COR-L47 (cell line): ENCODE measurements around the gene SIGLEC14.
"Not testable (repeated sequence)": the region's sequence is repeated elsewhere in the genome, so short reads cannot be mapped to it uniquely, and the experiment has no call there.

Experiments
- DNase-seq: peaks from one replicate; lab custom pipeline; 2025; lab: John Stamatoyannopoulos, UW

SIGLEC14 gene

DNA sequence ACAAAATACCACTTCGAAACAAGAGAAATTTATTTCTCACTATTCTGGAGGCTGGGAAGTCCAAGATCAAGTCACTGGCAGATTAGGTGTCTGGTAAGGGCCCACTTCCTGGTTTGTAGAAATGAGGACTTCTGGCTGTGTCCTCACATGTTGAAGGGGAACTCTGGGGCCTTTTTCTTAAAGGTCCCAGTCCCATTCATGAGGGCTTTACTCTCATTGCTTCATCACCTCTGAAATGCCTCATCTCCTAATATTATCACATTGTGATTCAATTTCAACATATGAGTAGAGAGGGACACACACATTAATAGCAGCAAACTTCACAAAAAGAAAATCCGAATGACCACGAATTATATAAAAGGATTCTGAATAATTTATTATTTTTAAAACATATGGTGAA is 21.6 kb upstream of the SIGLEC14 start:
- no peak for DNase-seq

DNA sequence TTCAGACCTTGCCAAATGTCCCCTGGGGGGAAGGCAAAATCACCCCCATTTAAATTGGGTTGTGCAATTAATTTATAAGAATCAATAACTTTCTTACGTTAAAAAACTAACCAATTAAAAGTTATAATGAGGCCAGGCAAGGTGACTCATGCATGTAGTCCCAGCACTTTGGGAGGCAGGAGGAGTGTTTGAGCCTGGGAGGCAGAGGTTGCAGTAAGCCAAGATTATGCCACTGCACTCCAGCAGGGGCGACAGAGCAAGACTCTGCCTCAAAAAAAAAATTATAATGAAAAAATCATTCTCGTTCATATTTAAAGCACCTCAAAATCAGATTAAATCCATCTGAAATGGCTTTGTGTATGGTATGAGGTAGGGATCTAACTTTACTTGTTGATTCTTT is 18.4 kb upstream of the SIGLEC14 start:
- no peak for DNase-seq

DNA sequence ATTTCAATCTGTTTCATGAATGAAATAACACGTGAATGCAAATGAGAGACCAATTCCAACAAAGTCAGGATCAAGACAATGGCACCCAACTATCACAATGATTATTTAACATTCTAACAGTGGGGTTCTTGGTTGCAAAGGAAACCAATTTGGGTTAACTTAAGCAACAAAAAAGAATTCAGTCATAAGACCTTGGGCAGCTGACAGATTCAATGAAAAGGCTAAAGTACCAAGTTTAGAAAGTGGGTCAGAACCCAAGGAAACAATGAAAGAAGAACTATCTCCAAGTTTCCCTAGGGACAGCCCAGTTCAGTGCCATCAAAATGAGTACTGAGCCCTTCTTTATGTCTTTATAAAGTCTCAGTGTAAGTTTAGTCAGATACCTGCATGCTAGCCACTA is 17.5 kb upstream of the SIGLEC14 start:
- DNase-seq = no peak

DNA sequence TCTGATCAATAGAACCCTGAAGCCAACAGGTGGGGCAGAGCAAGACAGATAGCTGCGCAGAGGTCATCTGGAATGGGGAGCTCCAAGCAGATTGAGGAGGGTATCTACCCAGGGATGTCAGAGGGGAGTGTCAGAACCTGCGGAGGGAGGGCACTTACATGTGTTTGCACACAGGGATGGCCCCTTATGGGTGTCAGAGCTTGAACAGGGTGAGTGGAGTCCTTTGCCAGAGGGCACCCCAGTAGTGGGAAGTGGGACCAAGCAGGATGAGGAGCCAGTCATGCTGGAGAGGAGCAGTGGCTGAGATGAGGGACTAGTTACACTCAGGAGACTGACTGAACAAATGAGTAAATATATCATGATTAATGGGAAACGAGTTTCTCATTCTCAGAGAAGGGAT is 17.0 kb upstream of the SIGLEC14 start:
- no peak for DNase-seq

DNA sequence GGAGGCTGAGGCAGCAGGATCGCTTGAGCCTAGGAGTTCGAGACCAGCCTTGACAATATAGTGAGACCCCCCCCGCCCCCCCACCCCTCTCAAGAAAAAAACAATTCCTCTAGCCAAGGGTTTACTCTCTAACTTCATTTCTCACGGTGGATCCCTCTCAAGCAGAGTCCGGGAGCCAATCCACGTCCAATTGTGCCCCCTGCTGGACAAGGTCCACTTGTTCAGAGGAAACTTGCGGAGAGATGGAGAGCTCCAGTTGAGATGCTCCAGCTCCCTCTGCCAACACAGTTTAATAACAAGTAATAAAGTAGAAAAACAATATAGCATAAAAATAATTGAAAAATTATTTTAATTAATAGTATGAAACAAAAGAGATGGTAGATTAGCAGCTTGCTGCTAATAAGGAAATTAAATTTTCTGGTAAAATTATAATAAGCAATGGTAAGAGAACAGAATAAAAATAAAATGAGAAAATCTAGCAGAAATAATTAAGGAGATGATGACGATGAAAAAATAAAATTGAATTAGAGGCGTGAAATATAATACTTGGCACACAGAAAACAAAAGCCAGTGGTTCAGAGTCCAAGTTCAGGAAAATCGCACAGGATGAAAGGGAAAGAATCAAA is 14.5 kb upstream of the SIGLEC14 start:
- DNase-seq = peak; percentile 66

DNA sequence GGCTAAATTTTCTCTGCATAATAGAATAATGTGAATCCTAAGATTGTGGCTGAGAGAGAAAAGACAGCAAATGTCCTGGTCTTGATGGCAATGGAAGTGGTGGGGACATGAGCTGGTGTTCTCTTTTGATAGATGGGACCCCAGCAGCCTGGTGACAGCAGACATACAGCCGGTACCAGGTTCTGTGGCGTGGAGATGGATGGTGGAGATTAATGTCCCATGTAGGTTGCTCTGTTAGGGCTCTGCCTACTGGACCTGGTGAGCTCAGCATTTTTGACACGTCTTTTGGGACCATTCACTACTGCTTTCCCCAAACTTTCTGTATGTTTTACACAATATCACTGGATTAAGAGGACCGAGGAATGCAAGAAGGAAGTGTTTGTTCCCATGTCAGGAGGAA is 8.2 kb upstream of the SIGLEC14 start:
- no peak for DNase-seq

DNA sequence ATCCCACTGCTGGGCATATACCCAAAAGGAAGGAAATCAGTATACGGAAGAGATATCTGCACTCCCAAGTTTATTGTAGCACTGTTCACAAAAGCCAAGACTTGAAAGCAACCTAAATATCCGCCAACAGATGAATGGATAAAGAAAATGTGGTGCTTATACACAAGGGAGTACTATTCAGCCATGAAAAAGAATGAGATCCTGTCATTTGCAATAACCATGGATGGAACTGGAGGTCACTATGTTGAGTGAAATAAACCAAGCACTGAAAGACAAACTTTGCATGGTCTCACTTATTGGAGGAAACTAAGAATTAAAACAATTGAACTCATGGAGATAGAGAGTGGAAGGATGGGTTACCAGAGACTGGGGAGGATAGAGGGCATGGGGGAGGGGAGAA is 6.5 kb upstream of the SIGLEC14 start:
- DNase-seq = no peak

DNA sequence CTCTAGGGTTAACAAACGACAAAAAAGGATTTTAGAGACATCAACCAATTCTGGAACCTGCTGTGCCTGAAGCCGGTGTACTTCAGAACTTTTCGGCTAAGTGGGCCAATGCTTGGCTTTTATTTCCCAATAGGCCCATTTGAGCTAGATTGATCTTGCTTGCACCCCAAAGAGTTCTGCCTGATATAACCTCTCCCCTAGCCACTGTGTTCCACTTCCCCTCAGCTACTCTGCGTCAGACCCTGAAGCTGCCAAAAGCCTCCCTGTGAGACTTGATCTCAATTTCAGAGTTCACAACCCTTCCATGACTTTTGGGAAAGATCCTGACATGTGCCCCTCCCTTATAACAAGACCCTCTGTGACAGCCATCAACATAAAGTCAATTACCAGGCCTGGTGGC is 5.6 kb upstream of the SIGLEC14 start:
- no peak for DNase-seq

DNA sequence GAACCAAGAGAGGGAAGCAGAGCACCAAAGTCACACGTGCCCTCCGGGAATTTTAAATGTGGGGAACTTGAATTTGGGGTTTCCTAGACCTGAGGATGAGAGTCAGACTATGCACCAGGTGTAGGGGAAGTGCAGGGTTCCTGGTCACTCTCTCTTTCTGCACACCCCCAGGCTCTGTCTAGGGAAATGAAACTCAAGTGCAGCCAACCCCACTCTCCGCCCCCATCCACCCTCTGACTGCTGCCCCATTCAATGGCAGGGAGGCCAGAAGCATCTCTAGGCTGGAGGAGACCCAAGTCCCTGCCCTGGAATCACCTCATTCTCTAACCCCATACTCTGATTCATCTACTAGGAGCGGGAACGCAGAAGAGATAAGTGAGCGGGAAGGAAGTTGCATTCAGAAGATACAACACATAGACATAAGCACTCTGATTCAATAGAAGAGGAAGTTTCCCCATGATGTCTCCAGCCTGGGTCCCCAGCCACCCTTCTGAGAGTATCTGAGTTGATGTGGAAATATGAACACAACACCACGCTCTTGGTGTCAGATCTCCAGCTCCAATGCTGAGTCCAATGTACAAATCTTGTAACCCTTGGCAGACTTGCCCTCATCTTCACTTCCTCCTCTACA is 4.7 kb upstream of the SIGLEC14 start:
- DNase-seq = no peak

DNA sequence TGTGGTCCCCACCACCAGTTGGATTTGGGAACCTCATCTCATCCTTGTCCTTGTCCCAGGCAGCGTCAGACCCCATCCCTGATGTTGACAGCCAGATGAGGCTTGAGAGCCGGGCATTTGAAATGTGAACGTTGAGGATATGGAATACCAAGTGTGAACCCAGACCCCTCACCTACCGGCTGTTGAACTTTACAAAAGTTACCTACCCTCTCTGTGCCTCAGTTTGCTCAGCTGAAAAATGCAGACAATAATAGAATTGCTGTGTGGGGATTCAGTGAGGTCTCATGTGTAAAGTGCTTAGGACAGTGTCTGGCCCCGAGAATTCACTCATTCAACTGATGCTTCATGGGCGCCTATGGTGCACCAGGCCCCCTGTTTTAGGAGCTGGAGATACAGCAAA is 693 bp upstream of the SIGLEC14 start:
- DNase-seq = no peak

DNA sequence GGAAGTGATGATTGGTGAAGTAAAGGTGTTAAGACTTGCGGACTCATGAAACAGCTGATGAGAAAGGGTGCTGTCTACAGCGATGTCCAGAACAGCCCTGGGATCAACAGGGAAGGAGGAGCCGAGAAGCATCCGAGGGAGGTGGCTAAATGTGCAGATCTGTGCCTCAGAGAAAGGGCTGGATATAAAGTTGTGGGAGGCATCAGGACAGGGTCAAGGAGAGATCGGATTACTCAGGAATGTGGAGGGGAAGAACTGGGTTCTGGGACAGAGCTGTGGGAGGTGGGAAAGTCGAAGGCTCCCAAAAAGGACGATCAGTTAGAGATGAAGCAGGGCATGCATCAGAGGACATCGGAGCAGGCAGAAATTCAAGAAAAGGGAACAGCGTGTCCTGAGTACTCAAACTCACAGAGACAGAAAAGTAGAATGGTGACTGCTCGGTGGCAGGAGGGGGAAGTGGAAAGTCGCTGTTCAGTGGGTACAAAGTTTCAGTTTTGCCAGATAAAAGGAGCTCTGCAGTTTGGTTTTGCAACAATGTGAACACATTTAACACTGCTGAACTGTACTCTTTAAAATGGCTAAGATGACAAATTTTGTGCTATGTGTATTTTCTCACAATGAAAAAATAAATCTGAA is 1.9 kb downstream of the SIGLEC14 start:
- no peak for DNase-seq

DNA sequence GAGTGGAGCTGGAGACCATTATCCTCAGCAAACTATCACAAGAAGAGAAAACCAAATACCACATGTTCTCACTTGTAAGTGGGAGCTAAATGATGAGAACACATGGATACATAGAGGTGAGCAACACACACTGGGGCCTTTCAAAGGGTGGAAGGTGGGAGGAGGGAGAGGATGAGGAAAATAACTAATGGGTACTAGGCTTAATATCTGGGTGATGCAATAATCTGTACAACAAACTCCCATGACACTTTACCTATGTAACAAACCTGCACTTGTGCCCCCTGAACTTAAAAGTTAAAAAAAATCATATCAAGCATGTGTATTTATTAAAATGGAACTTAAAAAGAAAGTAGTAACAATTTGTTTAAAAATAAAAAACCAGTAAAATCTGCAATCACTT is 5.0 kb downstream of the SIGLEC14 start:
- no peak for DNase-seq

DNA sequence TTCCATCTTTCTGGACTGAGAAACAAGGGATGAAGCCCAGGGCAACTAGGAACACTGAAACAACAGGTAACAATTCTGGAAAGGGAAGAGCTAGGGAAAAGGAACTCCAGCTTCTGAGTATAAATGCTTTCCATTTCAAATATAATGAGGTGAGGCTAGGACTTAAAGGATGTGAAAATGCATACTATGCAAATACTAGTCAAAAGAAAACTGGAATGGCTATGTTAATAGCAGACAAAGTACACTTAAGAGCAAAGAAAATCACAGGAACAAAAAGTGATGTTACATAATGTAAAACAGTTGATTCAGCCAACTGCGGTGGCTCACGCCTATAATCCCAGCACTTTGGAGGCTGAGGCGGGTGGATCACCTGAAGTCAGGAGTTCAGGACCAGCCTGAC is 6.2 kb downstream of the SIGLEC14 start:
- DNase-seq = no peak

DNA sequence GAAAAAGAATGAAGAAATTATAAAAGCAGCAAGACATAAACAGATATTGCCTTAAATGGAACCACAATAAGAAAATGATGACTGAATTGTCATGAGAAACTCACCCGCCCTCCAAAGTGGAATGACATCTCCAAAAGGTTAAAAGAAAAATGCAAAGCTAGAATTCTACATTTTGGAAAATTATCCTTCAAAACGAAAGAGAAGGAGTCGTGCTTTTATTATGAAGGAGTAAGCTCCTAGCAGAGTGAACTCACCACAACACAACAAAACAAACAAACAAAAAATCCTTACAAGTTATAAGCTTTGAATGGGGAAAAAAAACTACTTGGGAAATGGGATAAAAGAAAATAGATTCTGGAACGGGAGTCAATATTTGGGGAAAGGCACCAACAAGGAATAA is 6.7 kb downstream of the SIGLEC14 start:
- no peak for DNase-seq

DNA sequence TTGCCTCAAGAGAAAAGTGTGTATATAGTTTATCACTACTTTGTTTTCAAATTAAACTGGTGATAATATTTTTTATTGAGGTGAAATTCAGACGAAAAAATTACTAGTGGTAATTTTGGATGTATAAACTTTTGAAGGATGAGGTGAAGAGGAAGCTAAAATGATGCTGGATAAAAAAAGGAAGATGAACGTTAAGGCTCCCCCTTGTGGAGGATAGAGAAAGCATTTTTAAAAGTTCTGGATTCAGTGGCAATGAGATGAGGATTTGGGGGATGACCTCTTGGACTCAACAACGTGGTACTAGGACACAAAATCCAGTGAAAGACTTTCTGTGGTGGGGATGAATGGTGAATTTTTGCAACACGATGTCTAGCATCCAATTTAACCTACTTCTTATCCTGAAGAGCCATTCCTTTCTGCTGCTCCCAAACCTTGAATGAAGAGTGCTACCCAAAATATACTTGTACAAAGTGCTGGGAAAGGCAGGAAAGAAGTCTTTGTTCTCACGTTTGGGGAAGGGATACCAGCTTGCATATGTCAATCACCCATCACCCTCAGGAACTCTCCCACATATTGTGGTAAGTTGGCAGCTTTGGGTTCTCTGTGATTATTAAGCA is 9.2 kb downstream of the SIGLEC14 start:
- no peak for DNase-seq

DNA sequence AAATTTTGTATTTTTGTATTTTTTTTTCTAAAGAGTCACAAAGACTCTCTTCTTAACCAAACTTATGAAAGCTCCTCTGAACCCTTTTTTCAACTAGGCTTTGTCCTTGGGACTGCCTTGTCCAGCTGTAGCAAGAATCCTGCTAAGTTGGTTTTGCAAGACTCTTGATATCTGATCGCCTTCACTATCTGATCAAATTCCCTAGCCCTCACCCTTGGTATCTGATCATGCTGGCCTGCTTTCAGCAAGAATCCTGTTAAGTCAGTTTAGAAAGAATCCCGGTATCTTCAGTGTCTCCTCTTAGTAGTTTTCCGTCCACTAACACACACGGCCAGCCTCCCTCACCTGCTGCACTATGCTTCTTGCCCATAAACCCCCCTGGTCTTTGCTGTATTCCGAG is 14.5 kb downstream of the SIGLEC14 start:
- DNase-seq = no peak

DNA sequence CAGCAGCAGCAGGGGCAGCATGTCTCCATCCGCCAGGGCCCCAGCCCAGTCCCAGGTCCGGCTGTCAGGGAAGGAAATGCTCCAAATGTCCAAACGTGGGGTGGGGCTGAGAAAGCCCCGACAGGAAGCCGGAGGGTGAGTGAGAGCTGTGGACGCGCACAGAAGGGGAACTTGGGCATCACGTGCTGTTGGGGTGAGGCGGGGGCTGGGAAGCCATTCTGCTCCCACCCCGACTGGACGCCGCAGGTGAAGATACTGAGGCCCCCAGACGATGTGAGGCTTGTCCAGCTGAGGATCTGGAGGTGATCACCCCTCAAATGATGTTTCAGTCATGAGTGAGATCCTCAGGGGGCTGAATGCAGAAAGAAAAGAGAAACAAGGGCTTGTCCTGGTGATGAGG is 16.3 kb downstream of the SIGLEC14 start, which contains the start of gene SIGLEC5:
TSS of gene SIGLEC5 (minus strand) at position 87 of the 400 bp plus-strand sequence. CDS start at position 21, 66 bp downstream.
- DNase-seq = not testable (repeated sequence)

DNA sequence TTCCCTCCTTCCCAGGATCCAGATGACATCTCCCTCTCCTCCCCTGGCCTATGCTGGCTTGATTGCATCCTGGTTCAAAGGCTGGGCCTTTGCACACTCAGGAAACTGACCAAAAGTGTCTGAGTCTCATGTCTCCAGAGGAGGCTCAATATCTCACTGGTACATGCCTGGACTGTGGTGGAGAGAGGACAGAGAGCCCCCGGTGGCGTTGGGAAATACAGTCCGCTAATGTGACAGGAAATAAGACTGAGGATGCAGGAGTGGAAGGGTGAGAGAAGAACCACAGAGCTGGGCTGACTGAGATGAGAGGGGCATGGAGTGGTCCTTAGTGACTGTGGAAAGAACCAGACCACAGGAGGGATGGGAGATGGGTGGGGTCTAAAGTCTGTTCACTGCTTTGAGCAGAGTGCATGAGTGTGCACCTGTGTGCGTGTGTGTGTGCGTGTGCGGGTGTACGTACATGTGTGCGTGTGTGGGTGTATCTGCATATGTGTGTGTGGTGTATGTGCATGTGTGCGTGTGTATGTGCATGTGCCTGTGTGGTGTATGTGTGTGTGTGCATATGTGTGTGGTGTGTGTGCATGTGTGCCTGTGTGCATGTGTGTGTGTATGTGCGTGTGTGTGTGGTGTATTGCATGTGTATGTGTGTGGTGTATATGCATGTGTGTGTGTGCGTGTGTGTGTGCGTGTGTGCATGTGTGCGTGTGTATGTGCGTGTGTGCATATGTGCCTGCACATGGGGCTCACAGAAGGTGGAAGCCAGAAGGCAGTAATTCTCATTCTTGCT is 18.3 kb downstream of the SIGLEC14 start:
- no peak for DNase-seq

DNA sequence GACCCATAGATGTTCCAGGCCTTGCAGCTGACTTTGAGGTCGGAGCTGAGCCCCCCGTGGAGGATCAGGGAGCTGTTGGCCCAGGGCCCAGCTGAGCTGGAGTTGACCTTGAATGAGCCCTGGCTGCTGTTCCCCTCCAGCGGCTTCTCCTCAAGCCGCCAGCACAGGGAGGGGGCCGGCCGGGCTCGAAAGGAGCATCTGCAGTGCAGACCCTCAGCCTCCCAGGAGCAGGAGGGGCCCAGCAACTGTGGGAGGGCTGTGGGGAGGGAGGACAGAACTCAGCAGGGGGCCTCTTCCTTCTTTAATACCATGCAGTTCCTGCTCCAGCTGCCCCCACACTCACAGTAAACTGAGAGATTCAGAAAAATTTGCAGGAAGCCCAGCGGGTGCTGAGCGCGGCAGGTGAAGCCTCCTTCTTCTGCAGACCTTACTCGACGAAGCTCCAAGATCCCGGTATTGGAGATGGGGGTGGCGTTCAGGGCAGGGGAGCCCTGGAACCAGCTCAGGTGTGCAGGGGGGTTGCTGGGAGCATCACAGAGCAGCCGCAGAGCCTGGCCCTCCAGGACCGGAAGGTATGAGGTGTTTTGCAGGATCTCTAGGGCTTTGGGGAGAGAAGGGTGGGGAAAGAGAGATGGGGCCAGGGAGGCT is 19.0 kb downstream of the SIGLEC14 start:
- DNase-seq = no peak

DNA sequence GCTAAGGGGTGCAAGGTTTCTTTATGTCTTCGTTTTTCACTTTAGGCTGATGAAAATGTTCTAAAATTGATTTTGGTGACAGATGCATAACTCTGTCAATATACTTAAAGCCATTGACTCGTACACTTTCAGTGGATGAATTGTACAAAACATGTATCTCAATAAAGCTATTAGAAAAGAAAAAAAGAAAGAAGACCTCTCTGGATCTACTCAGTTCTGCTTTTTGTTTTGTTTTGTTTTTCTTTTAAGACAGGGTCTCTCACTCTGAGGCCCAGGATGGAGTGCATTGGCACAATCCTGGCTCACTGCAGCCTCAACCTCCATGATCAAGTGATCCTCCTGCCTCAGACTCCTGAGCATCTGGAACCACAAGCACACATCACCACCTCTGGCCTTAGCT is 19.9 kb downstream of the SIGLEC14 start:
- DNase-seq = no peak

DNA sequence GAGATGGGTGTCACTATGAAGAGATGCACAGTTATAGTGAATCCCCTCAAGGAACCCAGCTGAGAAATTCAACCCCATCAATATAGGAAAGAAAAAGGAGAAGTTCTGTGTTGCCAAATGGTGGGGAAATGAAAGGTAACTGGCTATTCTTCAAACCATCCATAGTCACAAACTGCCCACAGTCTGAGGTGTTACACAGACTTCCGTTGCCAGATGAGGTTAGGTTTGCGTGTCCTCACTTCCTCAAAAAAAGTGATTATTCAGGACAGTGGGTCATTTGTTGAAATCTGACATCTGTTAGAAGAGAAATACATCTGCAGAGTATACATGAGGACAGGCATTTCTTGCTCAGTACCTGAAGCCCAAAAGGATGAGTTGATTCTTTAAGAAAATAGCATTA is 25.4 kb downstream of the SIGLEC14 start:
- DNase-seq = no peak

DNA sequence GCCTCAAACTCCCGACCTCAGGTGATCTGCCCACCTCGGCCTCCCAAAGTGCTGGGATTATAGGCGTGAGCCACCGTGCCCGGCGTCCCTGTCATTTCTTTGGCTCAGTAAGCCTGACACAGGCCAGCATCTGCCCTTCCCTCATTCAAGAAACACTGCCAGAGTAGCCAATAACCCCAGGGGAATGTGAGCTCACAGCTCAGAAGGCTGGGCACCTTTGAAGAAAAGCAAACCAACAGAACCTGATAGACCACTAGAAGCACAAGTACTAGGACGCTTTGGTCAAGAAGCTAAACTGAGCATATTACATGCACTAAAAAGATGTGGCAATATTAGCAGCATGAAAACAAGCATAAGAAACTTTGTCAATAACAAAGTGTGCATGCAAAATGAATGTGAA is 30.6 kb downstream of the SIGLEC14 start:
- DNase-seq = no peak
